BJ (cell line): ENCODE results near the gene TPBG. TPM values are rescaled to one million over a fixed set of nuclear protein-coding genes. Genes with fewer than 3 reads are reported as not detected.

ENCODE experiments used
- CTCF ChIA-PET: fragments of 350-600 bp; formaldehyde crosslinking; extraction: SDS; loops from one replicate; lab custom pipeline; 2021; ENCODE audit warnings: antibody characterized with exemption, inconsistent platforms; lab: Yijun Ruan, JAX
- POLR2A ChIA-PET: fragments of 300-600 bp; sonication (Branson Sonifier 250); formaldehyde crosslinking; extraction: SDS; loops from one replicate; lab custom pipeline; 2021; ENCODE audit warnings: antibody characterized with exemption; lab: Charles Lee
- DNase-seq: peaks from one replicate; pipeline ENCODE4 v3.0.0-alpha.2; 2011; ENCODE audit warnings: low read depth
- H3K27me3 ChIP-seq: 2 replicates; pipeline ENCODE4 v1.6.0; 2011; ENCODE audit warnings: low read length; ENCODE audit not compliant: control insufficient read depth, insufficient read depth
- H3K36me3 ChIP-seq: 2 replicates; pipeline ENCODE4 v1.5.1; 2011; ENCODE audit warnings: low read length; ENCODE audit not compliant: control insufficient read depth, insufficient read depth
- H3K4me3 ChIP-seq: 2 replicates; pipeline ENCODE4 v1.5.1; 2011; ENCODE audit warnings: low read depth, mild to moderate bottlenecking, control low read depth, low read length
- polyA plus RNA-seq: library from polyadenylated mRNA; depleted of rRNA; stranded (reverse); fragments of >200 nt; gene quantifications from 2 replicates; pipeline ENCODE4 v1.2.3, GENCODE V29; 2011; rRNA removed
- TF ChIP-seq, protein P1 (sequence below): IDR thresholded peaks from 2 replicates; pipeline ENCODE4 v1.5.1; 2011; ENCODE audit warnings: low read depth, mild to moderate bottlenecking, control low read depth, inconsistent platforms, low read length, moderate library complexity; ENCODE audit not compliant: insufficient read depth

Gene TPBG
- polyA plus RNA-seq, 1 experiment: 101 TPM

DNA sequence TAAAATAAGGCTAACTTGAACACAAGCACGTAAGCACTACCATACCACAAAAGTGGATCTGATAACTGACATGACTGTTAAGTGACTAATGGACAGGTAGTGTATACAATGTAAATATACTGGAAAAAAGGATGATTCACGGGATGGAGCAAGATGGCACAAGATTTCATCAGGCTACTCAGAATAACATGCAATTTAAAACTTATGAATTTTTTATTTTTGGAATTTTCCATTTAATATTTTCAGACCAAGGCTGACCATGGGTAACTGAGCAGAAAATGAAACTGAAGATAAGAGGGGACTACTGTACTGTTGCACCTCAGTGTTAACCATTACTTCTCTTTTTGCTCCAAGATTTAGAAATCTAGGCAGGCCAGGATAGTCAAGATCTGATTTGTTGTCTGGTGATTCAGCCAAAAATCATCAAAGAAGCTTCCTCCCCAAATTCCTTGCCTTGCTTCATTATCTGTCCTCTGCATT, 45.4 kb downstream of the TPBG start:
- ChIA-PET POLR2A (interaction anchor here (0.6 kb wide), 1 partner anchor 17 kb away, joined by 10 read pairs; no protein-coding TSS in a partner anchor), CTCF (no interaction called here)
- Histone ChIP-seq H3K4me3 (no peak overlapping the region), H3K36me3 (no peaks in the 10 kb centered on the region), H3K27me3 (no peaks in the 10 kb centered on the region)
- TF ChIP-seq, protein P1, sequence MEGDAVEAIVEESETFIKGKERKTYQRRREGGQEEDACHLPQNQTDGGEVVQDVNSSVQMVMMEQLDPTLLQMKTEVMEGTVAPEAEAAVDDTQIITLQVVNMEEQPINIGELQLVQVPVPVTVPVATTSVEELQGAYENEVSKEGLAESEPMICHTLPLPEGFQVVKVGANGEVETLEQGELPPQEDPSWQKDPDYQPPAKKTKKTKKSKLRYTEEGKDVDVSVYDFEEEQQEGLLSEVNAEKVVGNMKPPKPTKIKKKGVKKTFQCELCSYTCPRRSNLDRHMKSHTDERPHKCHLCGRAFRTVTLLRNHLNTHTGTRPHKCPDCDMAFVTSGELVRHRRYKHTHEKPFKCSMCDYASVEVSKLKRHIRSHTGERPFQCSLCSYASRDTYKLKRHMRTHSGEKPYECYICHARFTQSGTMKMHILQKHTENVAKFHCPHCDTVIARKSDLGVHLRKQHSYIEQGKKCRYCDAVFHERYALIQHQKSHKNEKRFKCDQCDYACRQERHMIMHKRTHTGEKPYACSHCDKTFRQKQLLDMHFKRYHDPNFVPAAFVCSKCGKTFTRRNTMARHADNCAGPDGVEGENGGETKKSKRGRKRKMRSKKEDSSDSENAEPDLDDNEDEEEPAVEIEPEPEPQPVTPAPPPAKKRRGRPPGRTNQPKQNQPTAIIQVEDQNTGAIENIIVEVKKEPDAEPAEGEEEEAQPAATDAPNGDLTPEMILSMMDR: no peak
- DNase-seq: no peak

DNA sequence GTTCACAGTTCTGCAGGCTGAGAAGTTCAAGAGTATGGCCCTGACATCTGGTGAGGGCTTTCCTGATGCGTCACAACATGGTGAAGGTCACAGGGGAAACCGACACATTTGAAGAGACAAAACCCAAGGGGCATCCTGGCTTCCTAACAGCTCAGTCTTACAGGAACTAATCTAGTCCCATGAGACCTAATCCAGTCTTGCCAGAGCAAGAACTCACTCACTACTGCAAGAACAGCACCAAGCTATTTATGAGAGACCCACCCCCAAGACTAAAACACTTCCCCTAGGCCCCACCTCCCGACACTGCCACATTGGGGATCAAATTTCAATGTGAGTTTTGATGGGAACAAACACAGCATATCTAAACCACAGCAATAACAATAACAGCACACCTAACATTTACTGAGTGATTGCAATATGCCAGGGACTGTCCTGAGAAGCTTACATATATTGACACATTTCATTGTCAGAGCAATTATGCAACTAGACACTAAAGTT, 46.6 kb downstream of the TPBG start:
- ChIA-PET POLR2A (no interaction called here), CTCF (interaction anchor here (0.6 kb wide), 1 partner anchor 11 kb away, joined by 4 read pairs; no protein-coding TSS in a partner anchor)
- no peak for DNase-seq

DNA sequence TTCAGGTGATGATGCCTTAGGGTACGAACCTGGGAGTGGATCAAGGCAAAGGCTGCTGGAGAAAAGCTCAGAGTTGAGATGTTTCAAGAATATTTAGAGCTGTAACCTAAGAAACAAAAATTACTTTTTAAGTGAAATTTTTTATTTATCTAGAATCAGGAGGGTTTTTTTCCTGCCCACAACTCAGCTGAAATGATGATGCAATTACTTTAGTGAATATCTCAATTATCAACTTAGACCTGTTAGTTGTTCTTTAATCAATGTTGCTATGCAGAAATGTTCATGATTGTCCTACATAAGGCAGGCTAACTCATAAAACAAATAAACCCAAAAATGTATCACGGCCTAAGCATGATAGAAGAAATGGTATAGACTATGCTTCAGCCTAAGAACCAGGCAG, 50.3 kb downstream of the TPBG start:
- TF ChIP-seq, protein P1: no peak
- H3K36me3 ChIP-seq: no peaks in the 10 kb centered on the region
- CTCF ChIA-PET: interaction anchor here (0.7 to 1.8 kb wide), 3 partner anchors 9 to 14 kb away, joined by 3 read pairs; no protein-coding TSS in a partner anchor
- no peaks in the 10 kb centered on the region for H3K27me3 ChIP-seq
- POLR2A ChIA-PET: no interaction called here
- DNase-seq: no peak
- H3K4me3 ChIP-seq: no peak overlapping the region

More for the DNA sequence above, 46.6 kb downstream of the TPBG start:
- TF ChIP-seq, protein P1: no peak
- no peaks in the 10 kb centered on the region for H3K27me3 ChIP-seq
- H3K36me3 ChIP-seq: no peaks in the 10 kb centered on the region
- H3K4me3 ChIP-seq: no peak overlapping the region

DNA sequence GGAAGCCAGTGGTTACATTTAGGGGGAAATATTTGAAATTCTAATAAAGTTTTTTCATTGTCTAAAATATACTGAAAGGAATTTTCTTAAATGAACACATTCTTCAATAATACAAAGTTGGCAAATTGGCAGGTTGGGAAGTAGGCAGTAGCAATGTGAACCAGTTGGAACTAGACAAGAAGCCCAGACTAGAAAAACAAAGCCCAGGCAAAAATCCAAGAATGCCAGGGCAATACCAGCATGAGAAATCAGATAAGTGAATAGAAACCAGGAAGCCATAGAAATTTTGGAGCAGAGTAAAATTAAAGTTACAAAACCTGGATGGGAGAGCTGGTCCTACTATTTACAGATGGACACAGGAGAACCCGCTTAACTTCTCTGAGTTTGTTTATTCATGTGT, 52.2 kb downstream of the TPBG start:
- ChIA-PET POLR2A (no interaction called here), CTCF (no interaction called here)
- DNase-seq: no peak
- Histone ChIP-seq H3K36me3 (no peaks in the 10 kb centered on the region), H3K27me3 (no peaks in the 10 kb centered on the region), H3K4me3 (no peak overlapping the region)
- TF ChIP-seq, protein P1: no peak

DNA sequence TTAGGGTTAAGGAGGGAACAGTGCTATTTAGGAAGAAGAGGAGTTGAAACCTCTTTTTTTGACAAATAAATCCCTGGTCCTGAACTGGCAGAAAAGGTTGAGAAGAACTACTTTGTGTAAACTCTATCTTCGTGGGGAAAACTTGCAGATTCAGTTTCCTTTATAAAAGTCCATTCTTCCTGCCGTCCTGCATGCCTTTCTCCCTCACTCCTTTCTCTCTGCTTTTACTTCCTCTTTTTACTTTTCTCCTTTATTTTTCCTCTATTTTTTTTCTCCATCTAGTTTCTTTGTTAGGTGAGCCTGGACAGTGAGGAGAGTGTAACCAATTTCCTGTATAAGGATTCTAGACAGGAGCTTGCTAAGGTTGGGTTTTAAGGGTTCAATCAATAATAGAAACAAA, 52.7 kb downstream of the TPBG start:
- CTCF ChIA-PET: no interaction called here
- DNase-seq: no peak
- no peaks in the 10 kb centered on the region for H3K27me3 ChIP-seq
- TF ChIP-seq, protein P1: no peak
- no peak overlapping the region for H3K4me3 ChIP-seq
- POLR2A ChIA-PET: no interaction called here
- H3K36me3 ChIP-seq: no peaks in the 10 kb centered on the region

Other genes with a start within 250 kb of the TPBG start
- 13.0 and 29.8 TPM in 2 replicates for gene IBTK, start 116.1 kb upstream of the TPBG start, polyA plus RNA-seq